Smooth muscle cell (in vitro differentiated cells): ENCODE results near the gene SMIM1. TPM values are rescaled to one million over a fixed set of nuclear protein-coding genes. Genes with fewer than 3 reads are reported as not detected.
"Not testable (repeated sequence)": the region's sequence is repeated elsewhere in the genome, so short reads cannot be mapped to it uniquely, and the experiment has no call there.

Source experiments
- DNase-seq: peaks from one replicate; lab custom pipeline; 2025; ENCODE audit not compliant: unreplicated experiment; lab: John Stamatoyannopoulos, UW
- H2AFZ ChIP-seq: fragments of 200-600 bp; sonication (generic); 2 replicates; pipeline ENCODE4 v1.6.0; 2016; ENCODE audit warnings: antibody characterized with exemption, low read depth, mild to moderate bottlenecking
- H3F3A ChIP-seq: fragments of 200-600 bp; sonication (generic); 2 replicates; pipeline ENCODE4 v1.6.0; 2017; ENCODE audit warnings: antibody characterized with exemption, low read depth
- H3K27ac ChIP-seq: fragments of 200-600 bp; sonication (generic); 2 replicates; pipeline ENCODE4 v1.5.1; 2016; ENCODE audit warnings: low read depth, mild to moderate bottlenecking
- H3K27me3 ChIP-seq: fragments of 200-600 bp; sonication (generic); 2 replicates; pipeline ENCODE4 v1.6.1; 2016; ENCODE audit warnings: low read depth, mild to moderate bottlenecking
- H3K36me3 ChIP-seq: fragments of 200-600 bp; sonication (generic); 2 replicates; pipeline ENCODE4 v1.5.1; 2016; ENCODE audit warnings: low read depth
- H3K4me1 ChIP-seq: fragments of 200-600 bp; sonication (generic); 2 replicates; pipeline ENCODE4 v1.5.1; 2016; ENCODE audit warnings: low read depth
- H3K4me2 ChIP-seq: fragments of 200-600 bp; sonication (generic); 2 replicates; pipeline ENCODE4 v1.6.0; 2016; ENCODE audit warnings: mild to moderate bottlenecking
- H3K4me3 ChIP-seq: fragments of 200-600 bp; sonication (generic); 2 replicates; pipeline ENCODE4 v1.5.1; 2016; ENCODE audit warnings: mild to moderate bottlenecking
- H3K79me2 ChIP-seq: fragments of 200-600 bp; sonication (generic); 2 replicates; pipeline ENCODE4 v1.6.0; 2016; ENCODE audit warnings: low read depth, mild to moderate bottlenecking
- H3K9ac ChIP-seq: fragments of 200-600 bp; sonication (generic); 2 replicates; pipeline ENCODE4 v1.6.0; 2016; ENCODE audit warnings: low read depth
- H3K9me3 ChIP-seq: fragments of 200-600 bp; sonication (generic); replicated peaks from 2 replicates; pipeline ENCODE4 v1.5.1; 2016; ENCODE audit warnings: low read depth
- H4K20me1 ChIP-seq: fragments of 200-600 bp; sonication (generic); 2 replicates; pipeline ENCODE4 v1.6.0; 2016; ENCODE audit warnings: low read depth
- CTCF ChIP-seq: fragments of 200-600 bp; sonication (generic); IDR thresholded peaks from 2 replicates; pipeline ENCODE4 v1.5.1; 2017; ENCODE audit warnings: borderline replicate concordance, mild to moderate bottlenecking, antibody characterized with exemption; ENCODE audit not compliant: insufficient read depth, poor library complexity, severe bottlenecking
- WGBS: methylation state at CpG from one replicate; pipeline ENCODE4 v1.1.7; 2016; ENCODE audit warnings: low lambda C conversion rate; 5-methylcytosine and 5-hydroxymethylcytosine counted together
- polyA plus RNA-seq: library from polyadenylated mRNA; unstranded; fragments of >200 nt; fragmentation: Nextera tagmentation; extraction: Ambion mirVana; gene quantifications from 2 replicates; pipeline ENCODE4 v1.2.1, GENCODE V29; 2016
- total RNA-seq: library from RNA; depleted of rRNA; stranded (reverse); fragments of >200 nt; gene quantifications from 2 replicates; pipeline ENCODE4 v1.2.3, GENCODE V29; 2014

The SMIM1 gene
- total RNA-seq (1.3 and 5.3 TPM in 2 replicates), polyA plus RNA-seq (14.9 and 15.2 TPM in 2 replicates)

- peak within 1 kb of the TSS; percentile 84 for H2AFZ ChIP-seq
- peak within 1 kb of the TSS; percentile 7 for H3K9ac ChIP-seq
- peak within 1 kb of the TSS; percentile 67 for H3K4me3 ChIP-seq
- H3K36me3 ChIP-seq = no peaks in the 10 kb centered on the region
- H3K4me1 ChIP-seq = peaks cover 15% of the 10 kb centered on the region
- no peaks in the 10 kb centered on the region for H3K27me3 ChIP-seq
- peaks cover 3% of the 10 kb centered on the region for H3F3A ChIP-seq
- no peaks in the 10 kb centered on the region for H4K20me1 ChIP-seq
- TF ChIP-seq CTCF = no peak
- H3K4me2 ChIP-seq = peak within 1 kb of the TSS; percentile 96
- H3K27ac ChIP-seq = no peak within 1 kb of the TSS
- no peaks in the 10 kb centered on the region for H3K9me3 ChIP-seq
- 32% methylated on average over 31 of the region's 55 CpGs for WGBS
- H3K79me2 ChIP-seq = no peaks in the 10 kb centered on the region
- no peak for DNase-seq
Measured at GRCh38 chr1:3772715-3773571, at the start of gene SMIM1. Gene SMIM1 (plus strand): TSS chr1:3772749. CDS start chr1:3775374, 2,625 bp downstream.

GRCh38 chr1:3722846-3723245 is 49.7 kb upstream of the SMIM1 start:
- no peaks in the 10 kb centered on the region for H3F3A ChIP-seq
- WGBS = 91% methylated on average over 3 of the region's 3 CpGs
- no peak overlapping the region for H2AFZ ChIP-seq
- H3K4me1 ChIP-seq = no peaks in the 10 kb centered on the region
- H3K27ac ChIP-seq = no peak overlapping the region
- H3K36me3 ChIP-seq = no peaks in the 10 kb centered on the region
- H3K4me3 ChIP-seq = no peak overlapping the region
- TF ChIP-seq CTCF = no peak
- no peaks in the 10 kb centered on the region for H3K27me3 ChIP-seq
- H3K9ac ChIP-seq = no peak overlapping the region
- H3K79me2 ChIP-seq = no peaks in the 10 kb centered on the region
- no peak overlapping the region for H3K4me2 ChIP-seq
- H4K20me1 ChIP-seq = no peaks in the 10 kb centered on the region
- no peak for DNase-seq
- no peaks in the 10 kb centered on the region for H3K9me3 ChIP-seq

GRCh38 chr1:3724416-3725030 is 48.0 kb upstream of the SMIM1 start:
- not testable (repeated sequence) for H3K9ac ChIP-seq, H3K4me3 ChIP-seq, H3K27me3 ChIP-seq, H3K79me2 ChIP-seq, H3K36me3 ChIP-seq, H3K4me2 ChIP-seq, H3K4me1 ChIP-seq, H4K20me1 ChIP-seq, H2AFZ ChIP-seq, H3K9me3 ChIP-seq, H3F3A ChIP-seq, H3K27ac ChIP-seq
- DNase-seq = peak; percentile 34
- WGBS = 39% methylated on average over 18 of the region's 18 CpGs
- TF ChIP-seq CTCF = peak; percentile 97
